ENCODE data around the gene HES7.
A peak's percentile ranks its signal among the peaks of the same experiment; 100 is the strongest.

HES7 gene

DNA sequence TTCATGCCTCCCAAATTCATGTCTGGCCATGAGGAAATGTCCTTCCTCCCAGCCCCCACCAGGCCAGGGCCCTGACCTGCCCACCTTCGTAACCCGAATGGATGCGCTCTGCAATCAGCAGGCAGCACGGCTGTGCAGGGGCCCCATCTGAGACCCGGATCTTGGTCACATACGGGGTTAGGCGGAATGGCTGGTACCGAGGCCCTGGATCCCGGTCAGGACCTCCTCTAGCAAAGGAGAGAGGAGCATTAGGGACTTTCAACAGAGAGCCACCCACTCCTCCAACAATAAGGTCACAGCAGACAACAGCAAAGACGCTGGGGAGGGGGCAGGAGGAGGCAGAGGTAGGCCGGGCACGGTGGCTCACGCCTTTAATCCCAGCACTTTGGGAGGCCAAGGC, 24.7 kb upstream of the HES7 start:
- H3K36me3 ChIP-seq: peaks cover 62 to 72% (median 70%) of the 10 kb centered on the region in 11 experiments
- H3K4me2 ChIP-seq: no peak overlapping the region
- no peaks in the 10 kb centered on the region for H3K9me3 ChIP-seq (replicated peaks in 1 of 11)
- TF ChIP-seq Cebpa-rat (IDR thresholded peaks at IDR 0.05): no peak
- no peaks in the 10 kb centered on the region for H3K27me3 ChIP-seq
- H3K9ac ChIP-seq: peak overlapping the region in 3 of 11 experiments; percentile 2 to 12 (median 7); a peak in 2 of 22 replicates
- H3K4me1 ChIP-seq: peaks cover 24 to 37% (median 26%) of the 10 kb centered on the region in 10 experiments
- peaks cover 16 to 82% (median 59%) of the 10 kb centered on the region in 11 experiments for H4K20me1 ChIP-seq
- H3K4me3 ChIP-seq: no peak overlapping the region
- H3K27ac ChIP-seq: no peak overlapping the region

DNA sequence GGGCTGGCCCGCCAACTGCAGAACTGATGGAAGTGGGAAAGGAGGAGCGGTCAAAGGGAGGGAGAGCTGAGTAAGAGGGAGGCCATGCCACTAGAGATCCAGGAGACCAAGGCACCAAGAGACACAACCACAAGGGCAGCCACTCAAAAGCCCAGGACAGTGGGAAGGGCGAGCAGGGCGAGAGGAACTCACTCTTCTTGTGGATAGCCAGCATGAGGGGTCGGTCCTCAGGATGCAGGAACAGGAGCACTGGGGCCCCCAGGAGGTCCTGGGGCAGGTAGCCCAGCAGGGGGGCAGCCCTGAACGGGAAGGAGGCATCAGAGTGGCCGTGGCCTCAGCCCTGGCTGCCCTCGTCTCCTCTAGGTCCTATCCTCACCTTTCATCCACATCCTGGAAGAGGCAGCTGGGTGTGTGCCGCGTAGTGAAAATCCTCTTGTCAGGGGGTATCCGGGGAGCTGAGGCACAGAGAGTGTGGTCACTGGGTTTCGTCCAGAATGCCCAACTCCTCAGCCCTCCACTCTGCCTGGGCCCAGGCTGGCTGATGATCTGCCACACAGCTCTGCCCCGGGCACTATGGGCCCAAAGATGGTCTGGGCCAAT, 24.0 kb upstream of the HES7 start:
- H3K9ac ChIP-seq: peak overlapping the region in 5 of 11 experiments; percentile 2 to 36 (median 12); a peak in 4 of 22 replicates
- no peaks in the 10 kb centered on the region for H3K27me3 ChIP-seq
- H3K4me1 ChIP-seq: peaks cover 18 to 30% (median 19%) of the 10 kb centered on the region in 10 experiments
- no peak overlapping the region for H3K4me3 ChIP-seq
- H3K27ac ChIP-seq: no peak overlapping the region
- no peak overlapping the region for H3K4me2 ChIP-seq
- H4K20me1 ChIP-seq: peaks cover 16 to 82% (median 59%) of the 10 kb centered on the region in 11 experiments
- H3K9me3 ChIP-seq (replicated peaks in 1 of 11): no peaks in the 10 kb centered on the region
- no peak for TF ChIP-seq Cebpa-rat (IDR thresholded peaks at IDR 0.05)
- peaks cover 62 to 78% (median 73%) of the 10 kb centered on the region in 11 experiments for H3K36me3 ChIP-seq

- H3K36me3 ChIP-seq: peaks cover 68 to 85% (median 79%) of the 10 kb centered on the region in 11 experiments
- H3K9me3 ChIP-seq (replicated peaks in 1 of 11): no peaks in the 10 kb centered on the region
- H3K27ac ChIP-seq: no peak overlapping the region
- H3K4me2 ChIP-seq: no peak overlapping the region
- H3K27me3 ChIP-seq: no peaks in the 10 kb centered on the region
- TF ChIP-seq Cebpa-rat (IDR thresholded peaks at IDR 0.05): no peak
- H3K9ac ChIP-seq: peak overlapping the region in 3 of 11 experiments; percentile 19 to 29 (median 23); a peak in 4 of 22 replicates
- H3K4me3 ChIP-seq: no peak overlapping the region
- peaks cover 12 to 24% (median 13%) of the 10 kb centered on the region in 10 experiments for H3K4me1 ChIP-seq
- H4K20me1 ChIP-seq: peaks cover 16 to 89% (median 59%) of the 10 kb centered on the region in 11 experiments
Observed at GRCh38 chr17:8147141-8147804, 23.4 kb upstream of the HES7 start.

DNA sequence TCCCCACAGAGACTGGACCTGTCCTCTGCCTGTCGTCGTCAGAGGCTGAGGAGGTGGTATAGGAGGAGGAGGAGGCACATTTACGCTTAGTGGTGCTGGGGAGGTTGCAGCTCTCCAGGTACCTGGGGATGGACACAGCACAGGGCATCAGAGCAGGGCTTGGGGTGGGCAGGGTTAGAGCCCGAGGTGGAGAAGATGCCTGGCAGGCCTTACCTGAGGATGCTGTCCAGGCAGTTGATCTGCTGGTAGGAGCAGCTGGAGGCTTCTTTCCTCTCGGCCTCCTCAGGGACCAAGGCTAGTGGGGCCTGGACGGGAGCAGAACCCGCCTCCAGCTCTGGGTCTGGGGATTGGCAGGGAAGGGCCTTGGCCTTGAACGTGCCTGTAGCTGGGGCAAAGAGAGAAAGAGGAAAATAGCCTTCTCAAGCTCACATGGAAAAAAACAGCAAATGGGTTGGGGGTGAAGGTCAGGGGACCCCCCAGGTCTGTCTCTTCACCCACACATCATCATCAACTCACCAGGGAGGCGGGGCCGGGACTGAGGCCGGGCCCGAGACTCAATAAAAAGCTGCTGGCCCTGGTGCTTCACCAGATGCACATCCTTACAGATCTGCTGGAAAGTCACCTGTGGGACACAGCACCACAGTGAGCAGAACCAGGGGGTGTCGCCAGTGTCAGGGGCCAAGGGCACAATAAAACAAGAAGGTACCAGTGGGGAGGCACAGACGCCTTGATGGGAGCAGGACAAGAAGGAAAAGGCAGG, 22.7 kb upstream of the HES7 start:
- no peak overlapping the region for H3K27ac ChIP-seq
- no peak overlapping the region for H3K4me2 ChIP-seq
- H4K20me1 ChIP-seq: peaks cover 16 to 90% (median 59%) of the 10 kb centered on the region in 11 experiments
- peak overlapping the region in 3 of 11 experiments; percentile 23 to 29 (median 29); a peak in 4 of 22 replicates for H3K9ac ChIP-seq
- H3K4me1 ChIP-seq: peaks cover 12 to 18% (median 13%) of the 10 kb centered on the region in 10 experiments
- H3K9me3 ChIP-seq (replicated peaks in 1 of 11): no peaks in the 10 kb centered on the region
- no peaks in the 10 kb centered on the region for H3K27me3 ChIP-seq
- TF ChIP-seq Cebpa-rat (IDR thresholded peaks at IDR 0.05): no peak
- no peak overlapping the region for H3K4me3 ChIP-seq
- H3K36me3 ChIP-seq: peaks cover 75 to 92% (median 86%) of the 10 kb centered on the region in 11 experiments

GRCh38 chr17:8145811-8146210, 21.9 kb upstream of the HES7 start:
- Histone ChIP-seq H3K9ac (no peak overlapping the region; a peak in 2 of 22 replicates), H3K9me3 (replicated peaks in 1 of 11) (no peaks in the 10 kb centered on the region), H3K36me3 (peaks cover 83 to 99% (median 93%) of the 10 kb centered on the region in 11 experiments), H3K4me3 (no peak overlapping the region), H3K27me3 (no peaks in the 10 kb centered on the region), H3K4me1 (peaks cover 10 to 12% (median 11%) of the 10 kb centered on the region in 10 experiments), H3K27ac (no peak overlapping the region), H4K20me1 (peaks cover 18 to 90% (median 62%) of the 10 kb centered on the region in 11 experiments), H3K4me2 (no peak overlapping the region)
- no peak for TF ChIP-seq Cebpa-rat (IDR thresholded peaks at IDR 0.05)

GRCh38 chr17:8144401-8145231, 20.7 kb upstream of the HES7 start:
- Histone ChIP-seq H4K20me1 (peaks cover 10 to 90% (median 60%) of the 10 kb centered on the region in 11 experiments; a peak in 19 of 22 replicates), H3K4me3 (no peak overlapping the region), H3K9ac (no peak overlapping the region), H3K27ac (no peak overlapping the region), H3K4me1 (peaks cover 1 to 8% (median 5%) of the 10 kb centered on the region in 10 experiments; a peak in 13 of 20 replicates), H3K4me2 (no peak overlapping the region), H3K9me3 (replicated peaks in 1 of 11) (no peaks in the 10 kb centered on the region), H3K36me3 (peaks cover 87 to 100% (median 94%) of the 10 kb centered on the region in 11 experiments), H3K27me3 (no peaks in the 10 kb centered on the region)
- TF ChIP-seq Cebpa-rat (IDR thresholded peaks at IDR 0.05): no peak

GRCh38 chr17:8143581-8144400, 19.9 kb upstream of the HES7 start:
- no peaks in the 10 kb centered on the region for H3K9me3 ChIP-seq (replicated peaks in 1 of 11)
- no peak overlapping the region for H3K9ac ChIP-seq
- no peak for TF ChIP-seq Cebpa-rat (IDR thresholded peaks at IDR 0.05)
- H3K36me3 ChIP-seq: peaks cover 80 to 93% (median 87%) of the 10 kb centered on the region in 11 experiments
- no peak overlapping the region for H3K27ac ChIP-seq
- no peak overlapping the region for H3K4me2 ChIP-seq
- no peaks in the 10 kb centered on the region for H3K27me3 ChIP-seq
- peaks cover 7 to 14% (median 9%) of the 10 kb centered on the region in 10 experiments; a peak in 13 of 20 replicates for H3K4me1 ChIP-seq
- no peak overlapping the region for H3K4me3 ChIP-seq
- peaks cover 8 to 90% (median 61%) of the 10 kb centered on the region in 11 experiments; a peak in 19 of 22 replicates for H4K20me1 ChIP-seq

Data from BLaER1 treated with 17β-estradiol and CSF1 and Interleukin-3, amounts not matched to agents 10 nM and 100 nM (cell line).